ENCODE data around the gene CTXN2.

CTXN2 gene

DNA sequence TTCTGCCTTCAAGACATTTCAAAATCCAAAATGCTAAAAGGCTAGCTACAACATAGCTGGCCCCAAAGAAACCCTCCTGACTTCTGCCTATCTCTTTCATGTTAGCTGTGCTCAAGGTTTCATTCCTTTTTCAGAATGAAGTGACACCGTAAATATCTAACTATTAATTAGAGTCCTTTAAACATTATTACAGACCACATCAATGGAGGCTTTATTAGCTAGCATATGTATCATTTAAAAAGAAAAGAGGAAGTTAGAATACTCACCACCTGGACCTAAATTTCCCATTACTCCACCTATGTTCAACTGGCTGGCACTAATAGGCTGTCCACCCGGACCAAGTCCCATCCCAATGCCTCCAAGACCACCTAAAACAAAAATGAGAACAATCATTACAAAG is 37.9 kb upstream of the CTXN2 start:
- CTCF ChIA-PET: no interaction called here
- no peak for TF ChIP-seq CTCF (IDR thresholded peaks at IDR 0.05; ENCODE audit: control extremely low read depth, extremely low read depth, low read depth, missing control alignments)
- no peak for DNase-seq (ENCODE audit: extremely low spot score)
- POLR2A ChIA-PET: no interaction called here

- no peak for DNase-seq (ENCODE audit: extremely low spot score)
- ChIA-PET CTCF (no interaction called here), POLR2A (no interaction called here)
- no peak for TF ChIP-seq CTCF (IDR thresholded peaks at IDR 0.05; ENCODE audit: control extremely low read depth, extremely low read depth, low read depth, missing control alignments)
Observed at GRCh38 chr15:48168616-48169015, 22.8 kb upstream of the CTXN2 start.

DNA sequence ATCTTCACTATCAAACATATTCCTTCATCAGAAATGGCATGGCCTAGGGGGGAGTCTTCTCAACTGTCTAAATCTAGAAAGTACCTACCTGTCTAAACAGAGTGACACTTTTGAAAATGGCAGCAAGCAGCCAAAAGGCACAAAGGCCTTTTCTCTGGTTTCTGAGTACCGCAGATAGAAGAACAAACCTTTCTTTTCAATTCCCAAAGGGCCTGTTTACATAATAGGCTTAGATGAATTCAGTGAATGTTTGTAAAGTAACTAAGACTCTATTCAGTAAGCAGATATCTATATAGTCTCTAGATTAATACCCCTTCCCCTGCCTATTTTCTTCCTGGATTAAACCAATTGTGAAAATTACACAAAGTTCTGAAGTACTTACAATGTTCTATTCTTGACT is 20.5 kb upstream of the CTXN2 start:
- ChIA-PET CTCF (interaction anchor here (1.3 kb wide), 1 partner anchor 9 kb away, joined by 3 read pairs; no protein-coding TSS in a partner anchor), POLR2A (no interaction called here)
- no peak for TF ChIP-seq CTCF (IDR thresholded peaks at IDR 0.05; ENCODE audit: control extremely low read depth, extremely low read depth, low read depth, missing control alignments)
- no peak for DNase-seq (ENCODE audit: extremely low spot score)

- DNase-seq (ENCODE audit: extremely low spot score): no peak
- TF ChIP-seq CTCF (IDR thresholded peaks at IDR 0.05; ENCODE audit: control extremely low read depth, extremely low read depth, low read depth, missing control alignments): no peak
- POLR2A ChIA-PET: no interaction called here
- CTCF ChIA-PET: interaction anchor here (1.3 kb wide), 1 partner anchor 187 kb away, joined by 3 read pairs; no protein-coding TSS in a partner anchor
Observed at GRCh38 chr15:48175126-48175525, 16.3 kb upstream of the CTXN2 start.

DNA sequence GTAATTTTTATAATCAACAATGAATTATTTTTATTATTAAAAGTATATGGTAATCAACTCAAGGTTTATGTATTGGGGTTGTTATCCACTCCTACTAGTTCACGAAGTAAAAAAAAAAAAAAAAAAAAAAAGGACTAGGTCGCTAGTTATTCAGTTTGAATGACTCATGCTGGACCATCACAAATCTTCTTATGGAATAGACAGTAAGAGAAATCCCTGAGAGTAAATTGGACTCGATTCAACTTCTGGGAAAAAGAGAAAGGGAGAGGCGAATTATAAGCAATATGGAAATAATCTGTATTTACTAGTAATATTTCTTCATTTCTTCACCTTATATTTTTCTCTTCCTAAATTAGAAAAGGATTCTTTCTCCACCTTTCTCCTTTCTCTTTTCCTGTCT is 15.4 kb upstream of the CTXN2 start:
- ChIA-PET POLR2A (no interaction called here), CTCF (interaction anchor here (1.0 to 1.3 kb wide), 2 partner anchors 29 to 188 kb away, joined by 3 read pairs; no protein-coding TSS in a partner anchor)
- DNase-seq (ENCODE audit: extremely low spot score): no peak
- TF ChIP-seq CTCF (IDR thresholded peaks at IDR 0.05; ENCODE audit: control extremely low read depth, extremely low read depth, low read depth, missing control alignments): no peak

- DNase-seq (ENCODE audit: extremely low spot score): no peak
- CTCF ChIA-PET: interaction anchor here (1.0 to 1.8 kb wide), 5 partner anchors 10 to 46 kb away, joined by 3 to 6 read pairs (median 4); no protein-coding TSS in a partner anchor
- POLR2A ChIA-PET: no interaction called here
- no peak for TF ChIP-seq CTCF (IDR thresholded peaks at IDR 0.05; ENCODE audit: control extremely low read depth, extremely low read depth, low read depth, missing control alignments)
Observed at GRCh38 chr15:48176957-48177356, 14.5 kb upstream of the CTXN2 start.

DNA sequence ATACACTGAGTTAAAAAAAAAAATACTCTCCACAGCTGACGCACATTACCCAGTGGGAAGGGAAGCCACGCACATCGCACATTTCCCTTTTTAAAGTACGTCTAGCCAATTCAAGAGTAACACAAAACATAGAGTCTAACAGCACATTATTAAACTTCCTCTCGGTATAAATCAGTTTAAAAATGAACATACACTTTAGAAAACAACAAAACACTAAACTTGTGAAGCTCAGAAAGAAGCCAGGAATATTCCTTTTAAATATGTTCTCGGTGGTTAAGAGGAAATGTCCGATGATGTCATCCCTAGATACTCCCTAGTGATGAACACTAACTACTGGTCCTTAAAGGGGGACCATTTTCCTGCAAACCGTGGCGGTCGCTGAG is 14.1 kb upstream of the CTXN2 start:
- DNase-seq (ENCODE audit: extremely low spot score): peak; percentile 46
- ChIA-PET POLR2A (no interaction called here), CTCF (interaction anchor here (0.9 to 1.8 kb wide), 6 partner anchors 10 to 700 kb away, joined by 3 to 6 read pairs (median 4); partner anchors contain the start of gene EID1)
- no peak for TF ChIP-seq CTCF (IDR thresholded peaks at IDR 0.05; ENCODE audit: control extremely low read depth, extremely low read depth, low read depth, missing control alignments)
